NB4 (cell line): ENCODE measurements around the gene VPS37C.

Experiments
- DNase-seq: peaks from one replicate; pipeline ENCODE4 v3.0.0; 2010; ENCODE audit warnings: low read depth
- H3K4me3 ChIP-seq: one replicate; pipeline ENCODE4 v1.5.1; 2011; ENCODE audit warnings: mild to moderate bottlenecking, low read depth, low read length, moderate library complexity
- MYC ChIP-seq: IDR thresholded peaks from 2 replicates; pipeline ENCODE4 v1.6.1; 2011; ENCODE audit warnings: low read depth, low read length
- POLR2A ChIP-seq: IDR thresholded peaks from 2 replicates; pipeline ENCODE4 v1.6.1; 2011; ENCODE audit warnings: mild to moderate bottlenecking; ENCODE audit not compliant: insufficient read length; ENCODE audit errors: extremely low read depth
- TF ChIP-seq, protein P1 (sequence below): IDR thresholded peaks from one replicate; pipeline ENCODE4 v1.5.1; 2012; ENCODE audit warnings: low read depth, low read length
- TF ChIP-seq, protein P2 (sequence below): IDR thresholded peaks from 2 replicates; pipeline ENCODE4 v1.6.1; 2011; ENCODE audit warnings: low read depth, low read length

VPS37C gene

DNA sequence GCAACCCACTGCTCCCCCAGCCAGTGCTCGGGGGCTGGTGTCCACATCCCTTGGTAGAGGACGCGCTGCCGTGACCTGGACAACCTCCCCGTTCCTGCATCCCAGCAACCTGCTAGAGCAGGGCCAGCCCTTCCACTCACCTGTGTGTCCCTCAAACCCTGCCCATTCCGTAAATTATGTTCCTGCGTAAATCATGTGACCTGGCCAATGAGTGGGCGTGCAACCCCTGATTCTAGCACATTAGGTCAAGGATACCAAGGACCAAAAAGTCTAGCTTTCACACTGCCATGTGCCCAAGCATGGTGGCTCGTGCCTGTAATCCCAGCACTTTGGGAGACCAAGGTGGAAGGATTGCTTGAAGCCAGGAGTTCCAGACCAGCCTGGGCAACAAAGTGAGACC lies 33.2 kb downstream of the VPS37C start:
- H3K4me3 ChIP-seq, result no peak overlapping the region
- TF ChIP-seq, protein P1, sequence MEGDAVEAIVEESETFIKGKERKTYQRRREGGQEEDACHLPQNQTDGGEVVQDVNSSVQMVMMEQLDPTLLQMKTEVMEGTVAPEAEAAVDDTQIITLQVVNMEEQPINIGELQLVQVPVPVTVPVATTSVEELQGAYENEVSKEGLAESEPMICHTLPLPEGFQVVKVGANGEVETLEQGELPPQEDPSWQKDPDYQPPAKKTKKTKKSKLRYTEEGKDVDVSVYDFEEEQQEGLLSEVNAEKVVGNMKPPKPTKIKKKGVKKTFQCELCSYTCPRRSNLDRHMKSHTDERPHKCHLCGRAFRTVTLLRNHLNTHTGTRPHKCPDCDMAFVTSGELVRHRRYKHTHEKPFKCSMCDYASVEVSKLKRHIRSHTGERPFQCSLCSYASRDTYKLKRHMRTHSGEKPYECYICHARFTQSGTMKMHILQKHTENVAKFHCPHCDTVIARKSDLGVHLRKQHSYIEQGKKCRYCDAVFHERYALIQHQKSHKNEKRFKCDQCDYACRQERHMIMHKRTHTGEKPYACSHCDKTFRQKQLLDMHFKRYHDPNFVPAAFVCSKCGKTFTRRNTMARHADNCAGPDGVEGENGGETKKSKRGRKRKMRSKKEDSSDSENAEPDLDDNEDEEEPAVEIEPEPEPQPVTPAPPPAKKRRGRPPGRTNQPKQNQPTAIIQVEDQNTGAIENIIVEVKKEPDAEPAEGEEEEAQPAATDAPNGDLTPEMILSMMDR, result no peak
- TF ChIP-seq, protein P2, sequence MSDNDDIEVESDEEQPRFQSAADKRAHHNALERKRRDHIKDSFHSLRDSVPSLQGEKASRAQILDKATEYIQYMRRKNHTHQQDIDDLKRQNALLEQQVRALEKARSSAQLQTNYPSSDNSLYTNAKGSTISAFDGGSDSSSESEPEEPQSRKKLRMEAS, result no peak
- TF ChIP-seq MYC (no peak), POLR2A (no peak)

GRCh38 chr11:61126256-61126655 lies 35.0 kb downstream of the VPS37C start:
- no peak for DNase-seq
- TF ChIP-seq POLR2A (no peak), MYC (no peak)
- TF ChIP-seq, protein P2, result no peak
- TF ChIP-seq, protein P1, result no peak
- H3K4me3 ChIP-seq, result no peak overlapping the region

More for the DNA sequence above, 33.2 kb downstream of the VPS37C start:
- no peak for DNase-seq

DNA sequence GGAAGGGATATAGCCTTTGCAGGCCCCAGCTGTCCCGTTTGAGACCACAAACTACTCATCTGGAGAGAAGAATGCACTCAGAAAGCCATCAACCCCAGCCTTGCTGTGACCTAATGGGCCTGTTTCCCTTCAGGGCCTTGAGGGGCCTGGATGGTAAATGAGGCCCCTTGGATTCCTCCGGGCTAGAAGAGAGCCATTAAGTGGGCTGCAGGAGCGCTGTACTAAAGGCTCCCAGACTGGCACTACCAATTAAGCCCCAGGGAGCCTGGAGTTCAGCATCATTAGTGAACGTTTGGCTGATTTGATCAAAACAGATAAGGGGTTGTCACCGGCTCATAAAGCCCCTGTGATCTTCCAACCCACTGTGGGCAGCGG lies 35.9 kb downstream of the VPS37C start:
- TF ChIP-seq MYC (no peak), POLR2A (no peak)
- TF ChIP-seq, protein P2, result no peak
- TF ChIP-seq, protein P1, result no peak
- no peak for DNase-seq

DNA sequence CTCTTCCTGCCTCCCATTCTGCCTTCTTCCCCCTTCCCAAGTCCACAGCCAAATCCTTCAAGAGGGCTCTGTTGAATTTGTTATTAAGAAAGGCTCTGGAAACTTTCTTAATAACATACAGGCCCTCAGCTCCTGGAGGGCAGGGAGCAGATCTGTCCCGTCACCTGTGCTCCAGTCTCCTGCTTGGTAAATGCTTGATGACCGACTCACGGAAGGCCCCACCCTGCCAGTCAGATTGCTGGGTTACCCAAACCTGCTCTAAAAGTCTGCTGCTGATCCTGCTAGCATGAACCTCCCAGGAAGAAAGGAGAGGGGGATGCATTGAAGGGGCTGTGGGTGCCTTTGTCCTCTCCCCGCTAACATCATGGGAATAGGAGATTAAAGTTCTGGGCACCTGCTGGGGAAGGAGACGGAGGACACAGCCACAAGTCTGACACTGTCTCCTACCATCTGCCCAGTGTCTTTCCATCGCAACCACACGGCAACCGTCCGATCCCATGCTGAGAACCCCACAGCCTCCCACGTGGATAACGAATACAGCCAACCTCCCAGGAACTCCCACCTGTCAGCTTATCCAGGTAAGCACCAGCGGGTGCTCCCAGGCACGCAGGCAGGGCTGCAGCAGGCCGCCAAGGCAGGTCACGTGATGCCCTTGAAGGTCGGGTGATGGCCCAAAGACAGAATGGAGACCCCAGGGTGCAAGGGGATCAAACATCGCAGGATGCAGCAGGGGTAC lies 36.5 kb downstream of the VPS37C start:
- TF ChIP-seq, protein P2, result no peak
- TF ChIP-seq MYC (no peak), POLR2A (no peak)
- TF ChIP-seq, protein P1, result no peak
- DNase-seq, result no peak

More for the DNA sequence above, 35.9 kb downstream of the VPS37C start:
- no peak overlapping the region for H3K4me3 ChIP-seq

GRCh38 chr11:61123775-61124571 lies 37.3 kb downstream of the VPS37C start:
- TF ChIP-seq MYC (no peak), POLR2A (no peak)
- TF ChIP-seq, protein P2, result no peak
- TF ChIP-seq, protein P1, result no peak
- no peak for DNase-seq

More for the DNA sequence above, 36.5 kb downstream of the VPS37C start:
- H3K4me3 ChIP-seq, result no peak overlapping the region

More at GRCh38 chr11:61123775-61124571, 37.3 kb downstream of the VPS37C start:
- no peak overlapping the region for H3K4me3 ChIP-seq
